Peyer's patch (tissue), 4 donors: Measurements from ENCODE around the gene AP3D1. TPM values are rescaled to one million over a fixed set of nuclear protein-coding genes. Genes with fewer than 3 reads are reported as not detected.
"Not testable (repeated sequence)": the region's sequence is repeated elsewhere in the genome, so short reads cannot be mapped to it uniquely, and the experiment has no call there.

Experiments
- DNase-seq, 3 donors: peaks; one replicate each; pipeline ENCODE4 v3.0.0-alpha.2; 2017 to 2019
- H3K27ac ChIP-seq, 4 donors: fragments of 200-600 bp; sonication (generic); one replicate each; pipeline ENCODE4 v1.5.1; 2016 to 2019
- H3K27me3 ChIP-seq, 2 donors: fragments of 200-600 bp; sonication (generic); one replicate each; pipeline ENCODE4 v1.5.1; 2019
- H3K36me3 ChIP-seq, 3 donors: fragments of 200-600 bp; sonication (generic); one replicate each; pipeline ENCODE4 v1.5.1; 2016 to 2019
- H3K4me1 ChIP-seq, 4 donors: fragments of 200-600 bp; sonication (generic); one replicate each; pipeline ENCODE4 v1.5.1; 2016 to 2019
- H3K4me3 ChIP-seq, 4 donors: fragments of 200-600 bp; sonication (generic); 1 replicate in 3 of 4; 2 replicates in 1 of 4; pipeline ENCODE4 v1.5.1; 2016 to 2019; ENCODE audit warnings: mild to moderate bottlenecking in 1 of 4
- H3K9me3 ChIP-seq, 4 donors: fragments of 200-600 bp; sonication (generic); one replicate each; pipeline ENCODE4 v1.5.1; 2016 to 2019; ENCODE audit warnings: mild to moderate bottlenecking in 1 of 4
- POLR2A ChIP-seq, 2 donors: fragments of 450-650 bp; IDR thresholded peaks; one replicate each; pipeline ENCODE4 v1.5.1; 2017; ENCODE audit warnings: antibody characterized with exemption in 2 of 2, mild to moderate bottlenecking in 2 of 2, moderate library complexity in 2 of 2
- total RNA-seq, 4 donors: library from RNA; depleted of rRNA; stranded (reverse); fragments of >200 nt; gene quantifications; one replicate each; pipeline ENCODE4 v1.1.0, GENCODE V29; 2016
- TF ChIP-seq, protein P1 (sequence below), 6 experiments: fragments of 450-650 bp in 4 of 6; fragments of 200-600 bp in 2 of 6; sonication (generic) in 1 of 6; IDR thresholded peaks; one replicate each; pipeline ENCODE4 v1.5.1; 2017 to 2019; ENCODE audit warnings: antibody characterized with exemption in 6 of 6, mild to moderate bottlenecking in 3 of 6, moderate library complexity in 1 of 6

Gene AP3D1
- total RNA-seq, 4 donors from 2014 or later: 104 to 136 (median 122) TPM

DNA sequence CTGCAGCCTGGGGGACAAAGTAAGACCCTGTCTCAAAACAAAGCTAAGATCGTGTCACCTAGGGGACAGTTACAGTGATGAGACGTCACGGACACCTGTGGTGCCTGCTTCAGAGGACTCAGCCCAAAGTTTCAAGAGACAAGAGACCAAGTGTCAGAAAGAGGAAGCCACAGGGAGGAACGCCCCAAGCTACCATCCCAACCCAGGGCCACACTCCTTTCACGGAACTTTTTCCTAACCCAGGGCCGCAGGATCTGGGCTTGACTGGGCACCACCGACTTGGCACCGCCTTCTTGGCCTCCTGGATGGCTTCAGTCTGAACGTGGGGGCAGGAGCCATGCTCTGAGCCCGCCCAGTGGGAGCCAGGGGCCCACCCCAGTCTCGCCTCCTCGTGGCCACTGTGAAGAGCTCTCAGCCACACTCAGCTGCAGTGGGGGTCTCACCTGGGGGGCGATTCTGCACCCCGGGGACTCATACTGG is 63.7 kb downstream of the AP3D1 start:
- TF ChIP-seq POLR2A (IDR thresholded peaks at IDR 0.05): no peak
- TF ChIP-seq, protein P1, sequence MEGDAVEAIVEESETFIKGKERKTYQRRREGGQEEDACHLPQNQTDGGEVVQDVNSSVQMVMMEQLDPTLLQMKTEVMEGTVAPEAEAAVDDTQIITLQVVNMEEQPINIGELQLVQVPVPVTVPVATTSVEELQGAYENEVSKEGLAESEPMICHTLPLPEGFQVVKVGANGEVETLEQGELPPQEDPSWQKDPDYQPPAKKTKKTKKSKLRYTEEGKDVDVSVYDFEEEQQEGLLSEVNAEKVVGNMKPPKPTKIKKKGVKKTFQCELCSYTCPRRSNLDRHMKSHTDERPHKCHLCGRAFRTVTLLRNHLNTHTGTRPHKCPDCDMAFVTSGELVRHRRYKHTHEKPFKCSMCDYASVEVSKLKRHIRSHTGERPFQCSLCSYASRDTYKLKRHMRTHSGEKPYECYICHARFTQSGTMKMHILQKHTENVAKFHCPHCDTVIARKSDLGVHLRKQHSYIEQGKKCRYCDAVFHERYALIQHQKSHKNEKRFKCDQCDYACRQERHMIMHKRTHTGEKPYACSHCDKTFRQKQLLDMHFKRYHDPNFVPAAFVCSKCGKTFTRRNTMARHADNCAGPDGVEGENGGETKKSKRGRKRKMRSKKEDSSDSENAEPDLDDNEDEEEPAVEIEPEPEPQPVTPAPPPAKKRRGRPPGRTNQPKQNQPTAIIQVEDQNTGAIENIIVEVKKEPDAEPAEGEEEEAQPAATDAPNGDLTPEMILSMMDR (IDR thresholded peaks at IDR 0.05): peak in 1 of 6 experiments; percentile 7
- Histone ChIP-seq H3K9me3 (no peaks in the 10 kb centered on the region), H3K27ac (peak overlapping the region; percentile 44 to 99 (median 72))

DNA sequence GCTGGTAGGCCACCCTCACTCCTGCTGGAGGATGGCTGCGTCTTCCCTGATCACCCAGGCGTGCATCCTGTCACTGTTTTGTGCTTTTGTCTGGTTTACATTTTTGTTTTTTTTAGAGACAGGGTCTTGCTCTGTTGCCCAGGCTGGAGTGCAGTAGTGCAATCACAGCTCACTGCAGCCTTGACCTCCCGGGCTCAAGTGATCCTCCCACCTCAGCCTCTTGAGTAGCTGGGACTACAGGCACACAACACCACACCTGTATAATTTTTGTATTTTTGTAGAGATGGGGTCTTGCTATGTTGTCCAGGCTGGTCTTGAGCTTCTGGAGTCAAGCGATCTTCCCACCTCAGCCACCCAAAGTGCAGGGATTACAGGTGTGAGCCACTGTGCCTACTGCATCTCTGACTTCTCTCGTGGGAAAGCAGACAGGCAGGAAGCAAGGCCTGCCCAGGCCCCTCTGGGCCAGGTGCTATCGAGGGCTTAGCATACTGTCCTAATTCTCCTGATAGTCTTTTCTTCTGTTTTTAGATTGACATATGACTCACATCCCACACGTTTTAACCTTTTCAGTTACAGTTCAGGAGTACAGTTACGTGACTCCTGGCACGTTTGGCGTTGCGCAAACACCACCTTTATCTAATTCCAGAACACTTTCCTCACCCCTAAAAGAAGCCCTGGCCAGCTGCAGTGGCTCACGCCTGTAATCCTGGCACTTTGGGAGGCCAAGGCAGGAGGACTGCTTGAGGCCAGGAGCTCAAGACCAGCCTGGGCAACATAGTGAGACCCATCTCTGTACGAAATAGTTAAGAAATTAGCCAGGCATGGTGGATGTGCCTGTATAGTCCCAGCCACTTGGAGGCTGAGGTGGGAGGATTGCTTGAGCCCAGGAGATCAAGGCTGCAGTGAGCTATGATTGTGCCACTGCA is 64.4 kb downstream of the AP3D1 start:
- Histone ChIP-seq H3K27ac (peak overlapping the region; percentile 44 to 99 (median 72)), H3K4me1 (peaks cover 0 to 66% (median 52%) of the 10 kb centered on the region in 4 donors), H3K36me3 (peaks cover 0 to 19% (median 0%) of the 10 kb centered on the region in 3 donors)
- H3K4me3 ChIP-seq, H3K27me3 ChIP-seq, H3K9me3 ChIP-seq: not testable (repeated sequence)
- DNase-seq: peak in 2 of 3 donors; percentile 75 to 79

More for the DNA sequence above, 63.7 kb downstream of the AP3D1 start:
- Histone ChIP-seq H3K4me1 (peaks cover 0 to 68% (median 47%) of the 10 kb centered on the region in 4 donors), H3K27me3 (no peaks in the 10 kb centered on the region), H3K36me3 (peaks cover 0 to 19% (median 0%) of the 10 kb centered on the region in 3 donors), H3K4me3 (no peak overlapping the region)
- DNase-seq: peak in 2 of 3 donors; percentile 78 to 81

DNA sequence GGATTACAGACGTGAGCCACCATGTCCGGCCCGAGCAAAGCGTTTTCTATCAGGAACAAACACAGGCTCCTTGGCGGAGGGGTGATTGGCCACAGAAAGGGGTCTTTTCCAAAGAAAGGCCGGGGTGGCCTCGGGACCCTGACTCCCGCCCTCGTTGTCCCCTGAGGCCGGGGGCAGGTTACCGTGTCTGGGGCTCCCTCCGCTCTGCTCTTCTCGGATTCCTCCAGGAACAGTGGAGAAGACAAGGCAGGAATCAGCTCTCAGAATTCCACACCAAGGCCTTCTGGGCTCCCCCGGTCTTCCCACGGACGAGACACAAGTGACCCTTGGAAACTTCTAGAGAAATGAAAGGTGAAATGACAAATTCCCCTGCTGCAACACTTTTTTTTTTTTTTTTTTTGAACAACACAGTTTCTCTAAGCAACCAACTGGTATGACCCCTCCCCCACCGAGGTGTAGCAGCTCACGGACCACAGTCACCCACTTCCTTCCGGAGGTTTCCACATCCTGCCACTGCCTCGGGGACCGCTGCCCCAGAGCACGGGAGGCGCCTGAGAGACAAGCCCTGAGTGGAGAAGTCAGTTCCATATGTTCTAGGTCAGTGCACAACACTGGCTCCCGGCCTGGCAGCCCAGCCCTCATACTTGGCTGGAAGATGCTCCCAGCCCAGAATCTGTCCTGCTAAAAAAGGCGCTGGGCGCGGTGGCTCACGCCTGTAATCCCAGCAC is 66.2 kb downstream of the AP3D1 start:
- no peak for TF ChIP-seq POLR2A (IDR thresholded peaks at IDR 0.05)
- TF ChIP-seq, protein P1 (IDR thresholded peaks at IDR 0.05): no peak
- H3K4me3 ChIP-seq: peak overlapping the region; percentile 36 to 54 (median 48)
- no peaks in the 10 kb centered on the region for H3K27me3 ChIP-seq
- H3K27ac ChIP-seq: peak overlapping the region; percentile 43 to 99 (median 71)
- H3K9me3 ChIP-seq: no peaks in the 10 kb centered on the region
- H3K4me1 ChIP-seq: peaks cover 0 to 48% (median 45%) of the 10 kb centered on the region in 4 donors
- H3K36me3 ChIP-seq: peaks cover 0 to 32% (median 0%) of the 10 kb centered on the region in 3 donors
- peak; percentile 63 to 98 (median 97) for DNase-seq

DNA sequence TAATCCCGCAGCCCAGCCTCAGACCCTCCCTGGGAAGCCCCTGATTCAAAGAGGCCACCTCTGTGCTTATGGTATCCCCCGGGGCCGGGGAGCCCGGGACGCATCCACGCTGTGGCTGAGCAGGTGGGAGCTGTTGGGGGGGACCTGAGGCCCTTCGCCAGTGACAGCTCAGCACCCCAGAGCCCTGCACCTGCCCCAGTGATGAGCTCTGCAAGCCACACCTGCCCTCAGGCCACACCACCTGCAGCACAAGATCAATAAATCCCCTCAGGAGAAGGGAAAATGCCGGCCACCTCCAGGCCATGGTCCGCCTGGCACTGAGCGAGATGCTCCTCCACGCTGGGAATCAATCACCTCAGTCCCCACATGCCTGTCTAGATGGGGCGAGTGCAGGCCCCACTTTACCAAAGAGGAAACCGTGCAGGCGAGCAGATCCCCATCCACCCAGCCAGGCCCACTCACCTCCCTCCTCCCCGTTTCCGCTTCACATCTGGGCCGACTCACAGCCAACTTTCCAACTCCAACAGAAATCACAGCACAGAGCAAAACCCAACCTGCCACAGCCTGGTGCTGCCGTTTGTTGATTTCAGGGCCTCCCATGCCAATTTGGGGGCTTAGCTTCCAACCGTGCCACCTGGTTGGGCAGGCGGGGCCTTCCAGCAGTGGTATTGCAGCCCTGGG is 68.1 kb downstream of the AP3D1 start:
- no peaks in the 10 kb centered on the region for H3K27me3 ChIP-seq
- peak overlapping the region; percentile 63 to 99 (median 78) for H3K27ac ChIP-seq
- peak in 2 of 3 donors; percentile 85 to 86 for DNase-seq
- peak overlapping the region; percentile 36 to 54 (median 48) for H3K4me3 ChIP-seq
- H3K9me3 ChIP-seq: no peaks in the 10 kb centered on the region
- peaks cover 0 to 39% (median 32%) of the 10 kb centered on the region in 4 donors for H3K4me1 ChIP-seq
- TF ChIP-seq, protein P1 (IDR thresholded peaks at IDR 0.05): no peak
- TF ChIP-seq POLR2A (IDR thresholded peaks at IDR 0.05): no peak
- peaks cover 0 to 51% (median 0%) of the 10 kb centered on the region in 3 donors for H3K36me3 ChIP-seq

DNA sequence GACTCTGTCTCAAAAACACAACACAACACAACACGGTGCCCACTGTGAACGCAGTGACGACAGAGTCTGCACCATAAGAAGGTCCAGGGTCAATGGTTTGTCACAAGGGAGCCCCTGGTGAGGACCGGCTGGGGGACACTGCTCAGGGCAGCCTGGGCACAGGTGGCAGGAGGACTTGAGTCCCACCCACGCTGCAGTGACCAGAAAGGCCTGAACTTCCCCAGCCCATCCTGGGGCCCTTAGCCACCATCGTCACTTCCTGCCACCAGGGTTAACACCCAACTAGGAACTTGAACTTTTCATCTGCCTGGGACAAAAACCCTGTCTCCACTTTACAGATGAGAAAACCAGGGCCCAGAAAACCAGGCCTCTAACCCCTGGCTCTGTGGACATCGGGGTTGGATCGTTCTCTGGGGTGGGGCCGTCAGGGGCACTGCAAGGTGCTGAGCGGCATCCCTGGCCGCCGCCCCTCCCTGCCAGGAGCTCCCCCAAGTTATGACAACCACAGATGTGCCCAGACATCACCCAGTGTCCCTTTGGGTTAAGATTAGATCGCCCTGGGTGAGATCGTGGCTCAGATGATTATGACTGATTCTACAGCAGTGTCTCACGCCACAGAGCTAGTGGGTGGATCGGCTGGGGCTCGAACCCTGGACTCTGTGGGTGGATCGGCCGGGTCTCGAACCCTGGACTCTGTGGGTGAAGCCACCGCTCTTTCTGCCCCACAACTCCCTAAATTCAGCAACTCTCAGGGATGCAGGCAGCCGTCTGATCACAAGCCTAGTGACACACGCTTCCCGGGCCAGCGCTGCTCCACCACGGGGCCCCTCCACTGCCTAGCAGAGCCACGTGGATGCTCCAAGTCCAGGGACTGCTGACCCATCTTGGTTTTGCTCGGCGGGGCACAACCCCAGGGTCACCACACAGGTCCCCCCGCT is 69.2 kb downstream of the AP3D1 start:
- peak overlapping the region; percentile 63 to 99 (median 78) for H3K27ac ChIP-seq
- TF ChIP-seq POLR2A (IDR thresholded peaks at IDR 0.05): no peak
- TF ChIP-seq, protein P1 (IDR thresholded peaks at IDR 0.05): peak in 1 of 6 experiments; percentile 31
- H3K27me3 ChIP-seq: no peaks in the 10 kb centered on the region
- peaks cover 0 to 30% (median 22%) of the 10 kb centered on the region in 4 donors for H3K4me1 ChIP-seq
- peak overlapping the region; percentile 17 to 54 (median 48) for H3K4me3 ChIP-seq
- DNase-seq: peak in 2 of 3 donors; percentile 80 to 86
- no peaks in the 10 kb centered on the region for H3K9me3 ChIP-seq
- H3K36me3 ChIP-seq: peaks cover 0 to 63% (median 0%) of the 10 kb centered on the region in 3 donors
